Nephron (organoid): Measurements from ENCODE around the gene LRRC26.

Experiments
- H3K27ac Mint-ChIP-seq, 3 experiments: 2 replicates each; pipeline ENCODE4 v1.8.0; 2020; ENCODE audit warnings: mixed read lengths in 3 of 3, mild to moderate bottlenecking in 2 of 3, moderate library complexity in 1 of 3
- H3K27me3 Mint-ChIP-seq: 2 replicates; pipeline ENCODE4 v1.8.0; 2021; ENCODE audit warnings: low read depth, mild to moderate bottlenecking, moderate library complexity, mixed read lengths
- H3K36me3 Mint-ChIP-seq: 2 replicates; pipeline ENCODE4 v1.8.0; 2020; ENCODE audit warnings: low read depth, mixed read lengths
- H3K4me1 Mint-ChIP-seq: 2 replicates; pipeline ENCODE4 v1.8.0; 2020; ENCODE audit warnings: mixed read lengths
- H3K4me3 Mint-ChIP-seq, 3 experiments: 2 replicates each; pipeline ENCODE4 v1.8.0; 2020; ENCODE audit warnings: mild to moderate bottlenecking in 3 of 3, mixed read lengths in 3 of 3, moderate library complexity in 2 of 3
- H3K9me3 Mint-ChIP-seq: 2 replicates; pipeline ENCODE4 v1.8.0; 2020; ENCODE audit warnings: mixed read lengths
- TF ChIP-seq, protein P1 (sequence below), 3 experiments: fragments of 200-600 bp; sonication (generic); IDR thresholded peaks; one replicate each; pipeline ENCODE4 v1.5.0; 2021; ENCODE audit warnings: antibody characterized with exemption in 3 of 3; ENCODE audit not compliant: unreplicated experiment in 3 of 3

Gene LRRC26

GRCh38 chr9:137168904-137169856 is 671 bp downstream of the LRRC26 start:
- H3K36me3 Mint-ChIP-seq, result no peaks in the 10 kb centered on the region
- TF ChIP-seq, protein P1, sequence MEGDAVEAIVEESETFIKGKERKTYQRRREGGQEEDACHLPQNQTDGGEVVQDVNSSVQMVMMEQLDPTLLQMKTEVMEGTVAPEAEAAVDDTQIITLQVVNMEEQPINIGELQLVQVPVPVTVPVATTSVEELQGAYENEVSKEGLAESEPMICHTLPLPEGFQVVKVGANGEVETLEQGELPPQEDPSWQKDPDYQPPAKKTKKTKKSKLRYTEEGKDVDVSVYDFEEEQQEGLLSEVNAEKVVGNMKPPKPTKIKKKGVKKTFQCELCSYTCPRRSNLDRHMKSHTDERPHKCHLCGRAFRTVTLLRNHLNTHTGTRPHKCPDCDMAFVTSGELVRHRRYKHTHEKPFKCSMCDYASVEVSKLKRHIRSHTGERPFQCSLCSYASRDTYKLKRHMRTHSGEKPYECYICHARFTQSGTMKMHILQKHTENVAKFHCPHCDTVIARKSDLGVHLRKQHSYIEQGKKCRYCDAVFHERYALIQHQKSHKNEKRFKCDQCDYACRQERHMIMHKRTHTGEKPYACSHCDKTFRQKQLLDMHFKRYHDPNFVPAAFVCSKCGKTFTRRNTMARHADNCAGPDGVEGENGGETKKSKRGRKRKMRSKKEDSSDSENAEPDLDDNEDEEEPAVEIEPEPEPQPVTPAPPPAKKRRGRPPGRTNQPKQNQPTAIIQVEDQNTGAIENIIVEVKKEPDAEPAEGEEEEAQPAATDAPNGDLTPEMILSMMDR (IDR thresholded peaks at IDR 0.05; ENCODE audit: unreplicated experiment in 3 of 3), result no peak
- peaks cover 84% of the 10 kb centered on the region for H3K27me3 Mint-ChIP-seq
- H3K27ac Mint-ChIP-seq, result no peak overlapping the region
- no peaks in the 10 kb centered on the region for H3K9me3 Mint-ChIP-seq
- H3K4me1 Mint-ChIP-seq, result no peaks in the 10 kb centered on the region
- peak overlapping the region; percentile 48 to 57 (median 52) for H3K4me3 Mint-ChIP-seq

DNA sequence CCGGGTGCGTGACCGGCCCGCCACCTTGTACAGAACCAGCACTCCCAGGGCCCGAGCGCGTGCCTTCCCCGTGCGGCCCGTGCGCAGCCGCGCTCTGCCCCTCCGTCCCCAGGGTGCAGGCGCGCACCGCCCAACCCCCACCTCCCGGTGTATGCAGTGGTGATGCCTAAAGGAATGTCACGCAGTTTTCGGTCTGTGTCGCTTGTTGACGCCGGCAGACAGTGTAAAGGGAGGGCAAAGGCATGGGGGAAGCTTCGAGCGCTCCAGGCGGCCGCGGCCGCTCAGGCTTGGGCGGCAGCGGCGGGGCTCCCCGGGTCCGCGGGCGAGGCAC is 1.3 kb downstream of the LRRC26 start:
- peak overlapping the region in 1 of 3 experiments; percentile 47 for H3K4me3 Mint-ChIP-seq
- TF ChIP-seq, protein P1 (IDR thresholded peaks at IDR 0.05; ENCODE audit: unreplicated experiment in 3 of 3), result no peak
- no peaks in the 10 kb centered on the region for H3K36me3 Mint-ChIP-seq
- no peaks in the 10 kb centered on the region for H3K9me3 Mint-ChIP-seq
- peaks cover 87% of the 10 kb centered on the region for H3K27me3 Mint-ChIP-seq
- no peak overlapping the region for H3K27ac Mint-ChIP-seq
- H3K4me1 Mint-ChIP-seq, result no peaks in the 10 kb centered on the region

GRCh38 chr9:137167747-137168572 is 1.9 kb downstream of the LRRC26 start:
- H3K4me1 Mint-ChIP-seq, result no peaks in the 10 kb centered on the region
- H3K27ac Mint-ChIP-seq, result no peak overlapping the region
- no peaks in the 10 kb centered on the region for H3K36me3 Mint-ChIP-seq
- H3K9me3 Mint-ChIP-seq, result no peaks in the 10 kb centered on the region
- H3K4me3 Mint-ChIP-seq, result peak overlapping the region in 2 of 3 experiments; percentile 54 to 61
- TF ChIP-seq, protein P1 (IDR thresholded peaks at IDR 0.05; ENCODE audit: unreplicated experiment in 3 of 3), result no peak
- peaks cover 87% of the 10 kb centered on the region for H3K27me3 Mint-ChIP-seq

- Mint-ChIP-seq H3K27ac (no peak overlapping the region), H3K4me3 (peak overlapping the region in 1 of 3 experiments; percentile 41), H3K9me3 (no peaks in the 10 kb centered on the region), H3K4me1 (no peaks in the 10 kb centered on the region), H3K36me3 (no peaks in the 10 kb centered on the region), H3K27me3 (peaks cover 87% of the 10 kb centered on the region)
- TF ChIP-seq, protein P1 (IDR thresholded peaks at IDR 0.05; ENCODE audit: unreplicated experiment in 3 of 3), result no peak
Measured at GRCh38 chr9:137167277-137167746, 2.5 kb downstream of the LRRC26 start.

- TF ChIP-seq, protein P1 (IDR thresholded peaks at IDR 0.05; ENCODE audit: unreplicated experiment in 3 of 3), result no peak
- no peaks in the 10 kb centered on the region for H3K36me3 Mint-ChIP-seq
Measured at GRCh38 chr9:137166380-137167229, 3.2 kb downstream of the LRRC26 start.

More at GRCh38 chr9:137166380-137167229, 3.2 kb downstream of the LRRC26 start:
- H3K4me1 Mint-ChIP-seq, result no peaks in the 10 kb centered on the region
- H3K9me3 Mint-ChIP-seq, result no peaks in the 10 kb centered on the region
- peak overlapping the region in 2 of 3 experiments; percentile 62 to 70 for H3K4me3 Mint-ChIP-seq
- H3K27ac Mint-ChIP-seq, result no peak overlapping the region
- H3K27me3 Mint-ChIP-seq, result peaks cover 85% of the 10 kb centered on the region
